GM23338 (cell line): ENCODE data around the gene SST.

Experiments
- CREB1 ChIP-seq: fragments of 250-450 bp; sonication (Bioruptor Pico); IDR thresholded peaks from 2 replicates; pipeline ENCODE4 v1.5.0; 2020; ENCODE audit warnings: low read depth, mild to moderate bottlenecking, moderate library complexity
- CTCF ChIP-seq, 2 experiments: fragments of 200-600 bp in 1 of 2; sonication (generic) in 1 of 2; conservative IDR thresholded peaks; 2 replicates each; pipeline versions ENCODE4 v1.5.1 to v1.6.1; 2016 to 2017; ENCODE audit warnings: antibody characterized with exemption in 2 of 2, low read depth in 2 of 2, mild to moderate bottlenecking in 2 of 2, moderate library complexity in 1 of 2
- ETS1 ChIP-seq: IDR thresholded peaks from 2 replicates; pipeline ENCODE4 v1.6.1; 2016; ENCODE audit warnings: antibody characterized with exemption
- EZH2 ChIP-seq: fragments of 200-600 bp; sonication (generic); IDR thresholded peaks from one replicate; pipeline ENCODE4 v1.8.0; 2017; ENCODE audit warnings: antibody characterized with exemption, mild to moderate bottlenecking, low read depth; ENCODE audit not compliant: unreplicated experiment
- EZH2phosphoT487 ChIP-seq: fragments of 200-600 bp; sonication (generic); IDR thresholded peaks from one replicate; pipeline ENCODE4 v1.8.1; 2018; ENCODE audit warnings: antibody characterized with exemption; ENCODE audit not compliant: unreplicated experiment
- JUNB ChIP-seq: IDR thresholded peaks from one replicate; pipeline ENCODE4 v1.6.1; 2016; ENCODE audit warnings: antibody characterized with exemption; ENCODE audit not compliant: unreplicated experiment
- NANOG ChIP-seq: IDR thresholded peaks from 2 replicates; pipeline ENCODE4 v1.6.1; 2016; ENCODE audit warnings: antibody characterized with exemption, borderline replicate concordance
- POLR2AphosphoS5 ChIP-seq: IDR thresholded peaks from 2 replicates; pipeline ENCODE4 v1.6.1; 2016; ENCODE audit warnings: antibody characterized with exemption, low read depth
- REST ChIP-seq: IDR thresholded peaks from one replicate; pipeline ENCODE4 v1.6.1; 2018; ENCODE audit warnings: antibody characterized with exemption; ENCODE audit not compliant: unreplicated experiment
- ZNF114 ChIP-seq: fragments of 250-450 bp; sonication (Bioruptor Pico); IDR thresholded peaks from 2 replicates; pipeline ENCODE4 v1.5.0; 2020; ENCODE audit warnings: mild to moderate bottlenecking, moderate library complexity

- no peak for TF ChIP-seq CTCF (conservative IDR thresholded peaks at IDR 0.05; ENCODE audit: low read depth in 2 of 2)
- TF ChIP-seq CREB1: no peak
- TF ChIP-seq EZH2phosphoT487: no peak
- no peak for TF ChIP-seq POLR2AphosphoS5
- TF ChIP-seq REST: no peak
- TF ChIP-seq EZH2: no peak
- no peak for TF ChIP-seq ZNF114 (CRISPR knock-in tag)
- no peak for TF ChIP-seq JUNB
- TF ChIP-seq ETS1: no peak
- TF ChIP-seq NANOG: no peak
Observed at GRCh38 chr3:187624588-187624987, 45.6 kb downstream of the SST start.
